ENCODE data around the gene TXNRD3.

DNA sequence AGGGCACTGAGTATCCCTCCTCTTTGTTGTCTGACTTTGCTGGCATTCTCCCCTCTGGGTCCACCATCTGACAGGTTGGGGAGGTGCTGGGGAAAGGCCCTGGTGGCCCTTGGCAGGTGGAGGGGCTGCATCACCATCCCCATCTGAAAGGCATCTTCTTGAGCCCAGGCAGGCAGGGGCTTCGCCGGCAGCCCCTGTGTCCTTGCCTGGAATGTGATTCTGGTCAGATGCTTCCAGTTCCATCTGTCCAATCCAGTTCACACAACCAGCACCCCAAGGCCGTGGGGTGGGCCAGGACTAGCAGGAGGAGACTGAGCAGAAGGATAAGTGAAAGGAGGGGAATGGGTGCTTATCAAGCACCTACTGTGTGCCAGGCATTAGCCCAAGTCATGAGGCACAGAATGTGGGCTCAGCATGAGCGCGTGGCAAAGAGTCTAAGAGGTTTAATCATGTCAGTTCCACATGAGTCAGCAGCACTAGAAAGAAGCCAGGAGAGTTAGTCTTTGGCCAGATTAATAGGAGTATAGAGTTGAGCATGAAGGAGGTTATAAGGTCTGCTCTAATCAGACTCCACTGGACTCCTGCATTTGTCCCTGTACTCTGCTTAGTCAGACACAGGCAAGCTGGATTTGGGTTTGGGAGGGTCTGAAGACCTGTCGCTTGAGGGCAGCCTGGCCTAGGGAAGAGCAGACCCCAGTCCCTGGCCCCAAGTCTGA lies 10.5 kb upstream of the TXNRD3 start:
- TF ChIP-seq, protein P1, sequence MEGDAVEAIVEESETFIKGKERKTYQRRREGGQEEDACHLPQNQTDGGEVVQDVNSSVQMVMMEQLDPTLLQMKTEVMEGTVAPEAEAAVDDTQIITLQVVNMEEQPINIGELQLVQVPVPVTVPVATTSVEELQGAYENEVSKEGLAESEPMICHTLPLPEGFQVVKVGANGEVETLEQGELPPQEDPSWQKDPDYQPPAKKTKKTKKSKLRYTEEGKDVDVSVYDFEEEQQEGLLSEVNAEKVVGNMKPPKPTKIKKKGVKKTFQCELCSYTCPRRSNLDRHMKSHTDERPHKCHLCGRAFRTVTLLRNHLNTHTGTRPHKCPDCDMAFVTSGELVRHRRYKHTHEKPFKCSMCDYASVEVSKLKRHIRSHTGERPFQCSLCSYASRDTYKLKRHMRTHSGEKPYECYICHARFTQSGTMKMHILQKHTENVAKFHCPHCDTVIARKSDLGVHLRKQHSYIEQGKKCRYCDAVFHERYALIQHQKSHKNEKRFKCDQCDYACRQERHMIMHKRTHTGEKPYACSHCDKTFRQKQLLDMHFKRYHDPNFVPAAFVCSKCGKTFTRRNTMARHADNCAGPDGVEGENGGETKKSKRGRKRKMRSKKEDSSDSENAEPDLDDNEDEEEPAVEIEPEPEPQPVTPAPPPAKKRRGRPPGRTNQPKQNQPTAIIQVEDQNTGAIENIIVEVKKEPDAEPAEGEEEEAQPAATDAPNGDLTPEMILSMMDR (IDR thresholded peaks at IDR 0.05; ENCODE audit: poor library complexity): no peak
- no peak for TF ChIP-seq EZH2 (IDR thresholded peaks at IDR 0.05; ENCODE audit: borderline replicate concordance)

All from hepatocyte (in vitro differentiated cells).